Endothelial cell of umbilical vein (primary cell): ENCODE data around the gene KITLG. TPM values are rescaled to one million over a fixed set of nuclear protein-coding genes. Genes with fewer than 3 reads are reported as not detected.

Experiments
- BruUV-seq: library from RNA; stranded (reverse); fragments of 400-500 nt; replicated peaks from 2 replicates; lab custom pipeline; 2021; lab: Mats Ljungman, UMichigan
- CTCF ChIA-PET: fragments of 300-600, 350-600 bp; sonication (Branson Sonifier 250); formaldehyde crosslinking; loops from one replicate; lab custom pipeline; 2021; ENCODE audit warnings: antibody characterized with exemption, inconsistent platforms; lab: Charles Lee
- POLR2A ChIA-PET: fragments of 300-600, 350-600 bp; sonication (Branson Sonifier 250); formaldehyde crosslinking; loops from one replicate; lab custom pipeline; 2021; ENCODE audit warnings: antibody characterized with exemption, inconsistent platforms; lab: Charles Lee
- DNase-seq: peaks from one replicate; pipeline ENCODE4 v3.0.0-alpha.2; 2011; ENCODE audit warnings: low read depth, low spot score
- FAIRE-seq: peaks from 2 replicates; lab custom pipeline; 2011; peaks lifted over from hg19 to GRCh38; lab: Jason Lieb, UNC
- H2AFZ ChIP-seq: 2 replicates; pipeline ENCODE4 v1.6.0; 2012; ENCODE audit warnings: low read depth, low read length, control low read depth, inconsistent platforms
- H3K27ac ChIP-seq: 2 replicates; pipeline ENCODE4 v1.5.1; 2011; ENCODE audit warnings: low read depth, mild to moderate bottlenecking, control low read depth, low read length, moderate library complexity; ENCODE audit not compliant: insufficient read depth
- H3K27me3 ChIP-seq, 2 experiments: 2 replicates each; pipeline versions ENCODE4 v1.6.0 to v1.6.1; 2011; ENCODE audit warnings: low read length in 2 of 2, mixed read lengths in 1 of 2; ENCODE audit not compliant: control insufficient read depth in 2 of 2, insufficient read depth in 2 of 2
- H3K36me3 ChIP-seq, 2 experiments: 2 replicates in 1 of 2; 3 replicates in 1 of 2; pipeline ENCODE4 v1.5.1; 2011; ENCODE audit warnings: low read length in 2 of 2, mild to moderate bottlenecking in 1 of 2, moderate library complexity in 1 of 2; ENCODE audit not compliant: control insufficient read depth in 2 of 2, insufficient read depth in 2 of 2; ENCODE audit errors: extremely low read depth in 1 of 2
- H3K4me1 ChIP-seq: 3 replicates; pipeline ENCODE4 v1.5.1; 2011; ENCODE audit warnings: mild to moderate bottlenecking, low read length; ENCODE audit not compliant: control insufficient read depth, insufficient read depth; ENCODE audit errors: extremely low read depth
- H3K4me2 ChIP-seq: 2 replicates; pipeline ENCODE4 v1.6.1; 2011; ENCODE audit warnings: low read length, control low read depth, mixed read lengths; ENCODE audit not compliant: insufficient read depth
- H3K4me3 ChIP-seq, 3 experiments: fragments of 200-600 bp in 1 of 3; sonication (generic), shearing (Covaris generic) in 1 of 3; replicated peaks in 1 of 3; 2 replicates each; pipeline ENCODE4 v1.5.1; 2011 to 2016; ENCODE audit warnings: control low read depth in 3 of 3, low read length in 3 of 3, mild to moderate bottlenecking in 2 of 3, inconsistent platforms in 1 of 3, low read depth in 1 of 3, moderate library complexity in 1 of 3; ENCODE audit not compliant: insufficient read depth in 1 of 3
- H3K79me2 ChIP-seq: 2 replicates; pipeline ENCODE4 v1.6.0; 2012; ENCODE audit warnings: low read length, inconsistent platforms; ENCODE audit not compliant: control insufficient read depth, insufficient read depth
- H3K9ac ChIP-seq: replicated peaks from 2 replicates; pipeline ENCODE3; 2011; ENCODE audit warnings: low read length, control low read depth; ENCODE audit not compliant: insufficient read depth; ENCODE audit errors: extremely low read depth
- H3K9me1 ChIP-seq: replicated peaks from 3 replicates; pipeline ENCODE4 v1.6.0; 2011; ENCODE audit warnings: mild to moderate bottlenecking, low read length; ENCODE audit not compliant: control insufficient read depth, insufficient read depth; ENCODE audit errors: extremely low read depth
- H3K9me3 ChIP-seq: replicated peaks from 2 replicates; pipeline ENCODE4 v1.5.1; 2012; ENCODE audit warnings: low read length, inconsistent platforms; ENCODE audit not compliant: control insufficient read depth, insufficient read depth
- H4K20me1 ChIP-seq: replicated peaks from 2 replicates; pipeline ENCODE3; 2011; ENCODE audit warnings: mild to moderate bottlenecking, low read length; ENCODE audit not compliant: control insufficient read depth, insufficient read depth; ENCODE audit errors: extremely low read depth
- CTCF ChIP-seq, 2 donors: IDR thresholded peaks; 1 replicate in 1 of 2; 2 replicates in 1 of 2; pipeline ENCODE4 v1.5.1; 2011; ENCODE audit warnings: low read length in 2 of 2, mild to moderate bottlenecking in 2 of 2, moderate library complexity in 2 of 2, control low read depth in 1 of 2, inconsistent platforms in 1 of 2, low read depth in 1 of 2; ENCODE audit not compliant: insufficient read depth in 1 of 2; ENCODE audit errors: extremely low read depth in 1 of 2
- EZH2 ChIP-seq: IDR thresholded peaks from 2 replicates; pipeline ENCODE4 v1.6.1; 2012; ENCODE audit warnings: borderline replicate concordance, low read depth, mild to moderate bottlenecking, moderate library complexity, low read length, inconsistent platforms; ENCODE audit not compliant: severe bottlenecking
- FOS ChIP-seq: IDR thresholded peaks from 2 replicates; pipeline ENCODE4 v1.6.1; 2011; ENCODE audit warnings: mild to moderate bottlenecking, low read length, moderate library complexity, borderline replicate concordance; ENCODE audit not compliant: insufficient read depth
- GATA2 ChIP-seq: IDR thresholded peaks from 2 replicates; pipeline ENCODE4 v1.7.0; 2011; ENCODE audit warnings: low read depth, mild to moderate bottlenecking, moderate library complexity, mixed read lengths, low read length; ENCODE audit not compliant: insufficient read length, insufficient read depth
- JUN ChIP-seq: IDR thresholded peaks from 2 replicates; pipeline ENCODE4 v1.6.1; 2011; ENCODE audit warnings: borderline replicate concordance, low read depth; ENCODE audit not compliant: insufficient read length, insufficient read depth
- MYC ChIP-seq: IDR thresholded peaks from one replicate; pipeline ENCODE4 v1.6.1; 2011; ENCODE audit warnings: mild to moderate bottlenecking, low read depth, low read length
- POLR2A ChIP-seq: IDR thresholded peaks from 2 replicates; pipeline ENCODE4 v1.6.1; 2012; ENCODE audit warnings: low read depth, mild to moderate bottlenecking, control low read depth, low read length
- POLR2AphosphoS5 ChIP-seq: IDR thresholded peaks from 2 replicates; pipeline ENCODE4 v1.6.1; 2012; ENCODE audit warnings: low read depth, mild to moderate bottlenecking, control low read depth, low read length, moderate library complexity; ENCODE audit not compliant: insufficient read depth
- dilution Hi-C: fragments of 300-500 bp; cut with MboI; formaldehyde crosslinking; loops from one replicate; pipeline ENCODE4 v1.15.0; 2019; ENCODE audit warnings: low sequenced_read_pairs; ENCODE audit not compliant: extremely low pct_ligation_motif_present
- intact Hi-C: fragments of 100-400 bp; cut with micrococcal nuclease; formaldehyde crosslinking; loops from one replicate; pipeline ENCODE4 v1.10.0; 2022
- polyA plus RNA-seq, 4 experiments: library from polyadenylated mRNA; depleted of rRNA in 3 of 4; stranded (reverse) in 3 of 4; unstranded in 1 of 4; fragments of >200 nt; gene quantifications; 2 replicates each; pipeline versions ENCODE4 v1.2.1 to v1.2.3, GENCODE V29; 2011 to 2012; ENCODE audit warnings: missing spikeins in 1 of 4
- total RNA-seq: library from RNA; stranded (reverse); gene quantifications from 2 replicates; pipeline ENCODE4 v1.2.3, GENCODE V29; 2021
- TF ChIP-seq, protein P1 (sequence below): IDR thresholded peaks from 2 replicates; pipeline ENCODE4 v1.6.1; 2011; ENCODE audit not compliant: insufficient read depth, insufficient read length

The KITLG gene
- total and polyA plus RNA-seq, 2 donors (not counting 3 experiments of a cell fraction or from before 2014, with no cell fraction given) = 3.8 to 32.5 TPM

DNA sequence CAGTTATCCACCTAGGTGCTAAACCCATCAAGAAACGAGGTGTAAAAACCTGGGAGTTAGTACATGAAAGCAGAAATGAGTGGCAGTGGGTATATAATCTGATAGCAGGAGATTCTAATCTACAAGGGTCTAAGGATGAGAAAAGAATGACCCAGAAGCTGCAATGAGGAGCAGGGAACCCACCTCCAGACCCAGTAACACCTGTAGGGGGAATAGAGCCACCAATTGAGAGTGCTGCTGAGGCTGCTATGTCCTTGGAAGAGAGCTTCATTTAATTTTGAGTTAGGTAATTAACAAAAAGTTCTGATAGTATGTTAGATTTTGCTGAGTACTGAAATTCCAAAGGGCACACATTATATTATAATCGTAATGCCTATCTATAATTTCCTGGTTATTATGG is 89.8 kb downstream of the KITLG start:
- ChIA-PET POLR2A (no interaction called here), CTCF (no interaction called here)
- BruUV-seq = no TSS peak
- H2AFZ ChIP-seq = no peak overlapping the region
- no peaks in the 10 kb centered on the region for H3K4me1 ChIP-seq
- H3K36me3 ChIP-seq = no peaks in the 10 kb centered on the region
- H3K27ac ChIP-seq = no peak overlapping the region
- H3K27me3 ChIP-seq = no peaks in the 10 kb centered on the region
- H3K9me1 ChIP-seq = no peaks in the 10 kb centered on the region
- dilution Hi-C loops (no loop called here), intact Hi-C loops (no loop called here)
- H3K4me3 ChIP-seq = no peak overlapping the region
- no peak for FAIRE-seq
- DNase-seq = no peak
- no peaks in the 10 kb centered on the region for H4K20me1 ChIP-seq
- no peaks in the 10 kb centered on the region for H3K79me2 ChIP-seq
- no peak for TF ChIP-seq MYC
- no peak for TF ChIP-seq GATA2
- no peak for TF ChIP-seq EZH2
- no peak for TF ChIP-seq JUN
- TF ChIP-seq POLR2AphosphoS5 = no peak
- TF ChIP-seq, protein P1, sequence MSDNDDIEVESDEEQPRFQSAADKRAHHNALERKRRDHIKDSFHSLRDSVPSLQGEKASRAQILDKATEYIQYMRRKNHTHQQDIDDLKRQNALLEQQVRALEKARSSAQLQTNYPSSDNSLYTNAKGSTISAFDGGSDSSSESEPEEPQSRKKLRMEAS = no peak
- no peak for TF ChIP-seq FOS
- TF ChIP-seq POLR2A = no peak
- no peak for TF ChIP-seq CTCF (IDR thresholded peaks at IDR 0.05; ENCODE audit: extremely low read depth in 1 of 2, insufficient read depth in 1 of 2, low read depth in 1 of 2, low read length in 2 of 2)
- no peaks in the 10 kb centered on the region for H3K9me3 ChIP-seq
- no peak overlapping the region for H3K4me2 ChIP-seq
- H3K9ac ChIP-seq = no peak overlapping the region
